SK-N-MC (cell line): Measurements from ENCODE around the gene MIEF1.

Source experiments
- EZH2 ChIP-seq: fragments of 200-600 bp; sonication (generic); IDR thresholded peaks from one replicate; pipeline ENCODE4 v1.6.1; 2017; ENCODE audit warnings: antibody characterized with exemption
- FOXP2 ChIP-seq: optimal IDR thresholded peaks from 2 replicates; pipeline ENCODE3; 2011; ENCODE audit warnings: mild to moderate bottlenecking, moderate library complexity; ENCODE audit not compliant: insufficient read depth; ENCODE audit errors: extremely low read length, control extremely low read depth
- POLR2AphosphoS5 ChIP-seq: IDR thresholded peaks from 2 replicates; pipeline ENCODE4 v1.6.1; 2012; ENCODE audit warnings: mild to moderate bottlenecking, low read depth, low read length, borderline replicate concordance

- TF ChIP-seq POLR2AphosphoS5 (no peak), FOXP2 (no peak), EZH2 (no peak)
Measured at GRCh38 chr22:39510529-39511149, 8.5 kb downstream of the MIEF1 start.
